ENCODE data around the gene SDR39U1.

DNA sequence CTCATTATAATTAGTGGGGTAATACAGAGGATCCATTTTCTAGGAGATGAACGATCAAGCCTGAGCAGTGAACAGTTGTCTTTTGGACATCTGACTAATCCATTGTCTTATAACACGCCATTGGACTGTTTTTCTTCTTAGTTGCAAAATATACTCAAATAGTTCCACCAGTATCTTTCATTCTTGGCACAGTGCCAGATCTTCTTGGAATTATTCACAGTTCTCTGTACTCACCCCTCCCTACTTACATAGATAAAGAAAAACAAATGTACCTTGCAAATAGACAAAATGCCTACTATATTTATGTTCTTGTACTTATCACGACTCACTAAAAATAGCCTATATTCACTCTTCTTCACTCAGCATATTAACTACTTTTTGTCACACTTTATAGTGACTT lies 16.9 kb downstream of the SDR39U1 start:
- TF ChIP-seq POLR2AphosphoS5 (IDR thresholded peaks at IDR 0.05; ENCODE audit: low read depth, low read length) = no peak
- TF ChIP-seq POLR2A (IDR thresholded peaks at IDR 0.05; ENCODE audit: low read depth, low read length) = no peak
